Liver (tissue), 9 donors: ENCODE measurements around the gene KLHDC8A. TPM values are rescaled to one million over a fixed set of nuclear protein-coding genes. Genes with fewer than 3 reads are reported as not detected.
A peak's percentile ranks its signal among the peaks of the same experiment; 100 is the strongest.

Experiments used
- DNase-seq: peaks from one replicate; pipeline ENCODE4 v3.0.0-alpha.2; 2017; ENCODE audit warnings: low spot score
- H3K27ac ChIP-seq, 2 donors: one replicate each; pipeline ENCODE4 v1.7.0; 2013; ENCODE audit warnings: inconsistent platforms in 2 of 2, low read length in 2 of 2, control low read depth in 1 of 2, low read depth in 1 of 2, mild to moderate bottlenecking in 1 of 2
- H3K27me3 ChIP-seq, 4 donors: one replicate each; pipeline versions ENCODE4 v1.6.1 to v1.7.0; 2013; ENCODE audit warnings: low read length in 3 of 4, inconsistent platforms in 1 of 4, mild to moderate bottlenecking in 1 of 4, moderate library complexity in 1 of 4; ENCODE audit not compliant: control insufficient read depth in 4 of 4, insufficient read depth in 4 of 4
- H3K36me3 ChIP-seq, 4 donors: one replicate each; pipeline versions ENCODE4 v1.6.1 to v1.7.0; 2013; ENCODE audit warnings: low read length in 3 of 4, mild to moderate bottlenecking in 3 of 4, low read depth in 1 of 4, moderate library complexity in 1 of 4; ENCODE audit not compliant: control insufficient read depth in 4 of 4, insufficient read depth in 3 of 4
- H3K4me1 ChIP-seq, 4 donors: one replicate each; pipeline versions ENCODE4 v1.6.1 to v1.7.0; 2013; ENCODE audit warnings: low read length in 3 of 4, mild to moderate bottlenecking in 3 of 4, moderate library complexity in 1 of 4; ENCODE audit not compliant: control insufficient read depth in 4 of 4, insufficient read depth in 4 of 4
- H3K4me3 ChIP-seq, 3 donors: one replicate each; pipeline versions ENCODE4 v1.6.1 to v1.7.0; 2013; ENCODE audit warnings: low read length in 3 of 3, control low read depth in 1 of 3, low read depth in 1 of 3, mild to moderate bottlenecking in 1 of 3
- H3K9ac ChIP-seq, 2 donors: one replicate each; pipeline ENCODE4 v1.7.0; 2013; ENCODE audit warnings: low read length in 2 of 2, mild to moderate bottlenecking in 2 of 2, moderate library complexity in 2 of 2, control low read depth in 1 of 2, low read depth in 1 of 2
- H3K9me3 ChIP-seq, 4 donors: one replicate each; pipeline versions ENCODE4 v1.6.1 to v1.7.0; 2013; ENCODE audit warnings: low read length in 3 of 4; ENCODE audit not compliant: control insufficient read depth in 4 of 4
- ATF3 ChIP-seq: IDR thresholded peaks from 2 replicates; pipeline ENCODE4 v1.6.1; 2016; ENCODE audit warnings: antibody characterized with exemption
- CTCF ChIP-seq: fragments of 150-350 bp; IDR thresholded peaks from 2 replicates; pipeline ENCODE4 v1.5.1; 2017; ENCODE audit warnings: improper control_type of control experiment, low read depth, low read length; ENCODE audit not compliant: missing input control
- EGR1 ChIP-seq, 2 donors: IDR thresholded peaks; 2 replicates each; pipeline ENCODE4 v1.6.1; 2016 to 2018; ENCODE audit warnings: antibody characterized with exemption in 2 of 2, low read depth in 2 of 2
- FOXA2 ChIP-seq: IDR thresholded peaks from 2 replicates; pipeline ENCODE4 v1.6.1; 2016; ENCODE audit warnings: antibody characterized with exemption
- HNF4A ChIP-seq, 2 donors: conservative IDR thresholded peaks; 2 replicates each; pipeline ENCODE4 v1.6.1; 2016; ENCODE audit warnings: antibody characterized with exemption in 2 of 2, mild to moderate bottlenecking in 2 of 2
- JUND ChIP-seq, 2 donors: IDR thresholded peaks; 2 replicates each; pipeline ENCODE4 v1.6.1; 2016; ENCODE audit warnings: antibody characterized with exemption in 2 of 2
- RAD21 ChIP-seq, 2 donors: IDR thresholded peaks; 2 replicates each; pipeline ENCODE4 v1.6.1; 2016; ENCODE audit warnings: antibody characterized with exemption in 2 of 2, mild to moderate bottlenecking in 2 of 2
- REST ChIP-seq: IDR thresholded peaks from 2 replicates; pipeline ENCODE4 v1.6.1; 2016; ENCODE audit warnings: antibody characterized with exemption, mild to moderate bottlenecking
- SP1 ChIP-seq: IDR thresholded peaks from 2 replicates; pipeline ENCODE4 v1.6.1; 2018; ENCODE audit warnings: antibody characterized with exemption, mild to moderate bottlenecking
- YY1 ChIP-seq: IDR thresholded peaks from 2 replicates; pipeline ENCODE4 v1.6.1; 2016; ENCODE audit warnings: antibody characterized with exemption, mild to moderate bottlenecking
- ZBTB33 ChIP-seq: IDR thresholded peaks from 2 replicates; pipeline ENCODE4 v1.6.1; 2016; ENCODE audit warnings: antibody characterized with exemption
- WGBS: extraction: QIAGEN DNeasy Blood & Tissue Kit; methylation state at CpG from one replicate; pipeline ENCODE4 v1.1.7; 2013; 5-methylcytosine and 5-hydroxymethylcytosine counted together
- polyA plus RNA-seq, 2 donors: library from polyadenylated mRNA; stranded (reverse) in 1 of 2; unstranded in 1 of 2; fragments of 200-250 nt in 1 of 2; fragments of >200 nt in 1 of 2; fragmentation: Nextera tagmentation in 1 of 2; extraction: Ambion mirVana in 1 of 2; gene quantifications; one replicate each; pipeline versions ENCODE4 v1.2.1 to v1.2.3, GENCODE V29; 2013 to 2015
- total RNA-seq, 2 donors: library from RNA; depleted of rRNA; stranded (reverse); fragments of >200 nt; gene quantifications; one replicate each; pipeline ENCODE4 v1.2.3, GENCODE V29; 2014
- donor health status: healthy.
- donor health status: healthy.
- donor health status: healthy.
- donor health status: healthy.
- donor health status: healthy.

The KLHDC8A gene
- total and polyA plus RNA-seq, 4 donors = 0.02 to 0.05 TPM; not detected in 2

GRCh38 chr1:205355075-205355453, 1.7 kb downstream of the KLHDC8A start:
- no peaks in the 10 kb centered on the region for H3K4me1 ChIP-seq
- H3K27ac ChIP-seq = no peak overlapping the region
- WGBS = 78% methylated on average over 3 of the region's 3 CpGs
- no peaks in the 10 kb centered on the region for H3K9me3 ChIP-seq
- TF ChIP-seq RAD21 (IDR thresholded peaks at IDR 0.05) = no peak
- TF ChIP-seq ATF3 = no peak
- no peaks in the 10 kb centered on the region for H3K36me3 ChIP-seq
- peaks cover 0 to 13% (median 2%) of the 10 kb centered on the region in 4 donors for H3K27me3 ChIP-seq
- no peak for DNase-seq
- no peak overlapping the region for H3K9ac ChIP-seq
- H3K4me3 ChIP-seq = no peak overlapping the region

- Histone ChIP-seq H3K4me3 (no peak overlapping the region), H3K27ac (no peak overlapping the region), H3K4me1 (no peaks in the 10 kb centered on the region), H3K27me3 (peaks cover 0 to 13% (median 2%) of the 10 kb centered on the region in 4 donors), H3K9ac (no peak overlapping the region), H3K9me3 (no peaks in the 10 kb centered on the region), H3K36me3 (no peaks in the 10 kb centered on the region)
- DNase-seq = peak; percentile 52
- peak; percentile 80 for TF ChIP-seq CTCF
- no peak for TF ChIP-seq FOXA2
- peak; percentile 76 to 79 for TF ChIP-seq RAD21 (IDR thresholded peaks at IDR 0.05)
- TF ChIP-seq JUND (IDR thresholded peaks at IDR 0.05) = no peak
- WGBS = 29% methylated on average over 5 of the region's 5 CpGs
These were observed 2.3 kb downstream of the KLHDC8A start for GRCh38 chr1:205354259-205355074.

GRCh38 chr1:205353612-205354011, 3.1 kb downstream of the KLHDC8A start:
- Histone ChIP-seq H3K9ac (no peak overlapping the region), H3K4me3 (no peak overlapping the region), H3K36me3 (no peaks in the 10 kb centered on the region), H3K27me3 (peaks cover 0 to 9% (median 2%) of the 10 kb centered on the region in 4 donors), H3K27ac (no peak overlapping the region), H3K9me3 (no peaks in the 10 kb centered on the region), H3K4me1 (no peaks in the 10 kb centered on the region)
- no peak for TF ChIP-seq JUND (IDR thresholded peaks at IDR 0.05)
- no peak for TF ChIP-seq EGR1 (IDR thresholded peaks at IDR 0.05; ENCODE audit: low read depth in 2 of 2)
- TF ChIP-seq ZBTB33 = no peak
- TF ChIP-seq REST = no peak
- TF ChIP-seq HNF4A (conservative IDR thresholded peaks at IDR 0.05) = no peak
- TF ChIP-seq FOXA2 = no peak
- TF ChIP-seq ATF3 = no peak
- TF ChIP-seq YY1 = no peak
- no peak for TF ChIP-seq RAD21 (IDR thresholded peaks at IDR 0.05)
- TF ChIP-seq SP1 = no peak
- no peak for DNase-seq
- WGBS = 60% methylated on average over 6 of the region's 6 CpGs
